Muscle of back (tissue), 11 donors: ENCODE data around the gene SLC38A6. TPM values are rescaled to one million over a fixed set of nuclear protein-coding genes. Genes with fewer than 3 reads are reported as not detected.

ENCODE experiments used
- DNase-seq, 3 donors: peaks; one replicate each; pipeline versions ENCODE4 v3.0.0 to v3.0.0-alpha.2; 2013
- polyA plus RNA-seq, 10 donors: library from polyadenylated mRNA; unstranded; fragments of 120-200 nt; gene quantifications; one replicate each; pipeline ENCODE4 v1.2.1, GENCODE V29; 2013; ENCODE audit not compliant: insufficient read length in 10 of 10

Gene SLC38A6
- polyA plus RNA-seq, 10 donors, result 9.8 to 20.3 (median 14.3) TPM

GRCh38 chr14:60975551-60975950, 5.5 kb upstream of the SLC38A6 start:
- no peak for DNase-seq

GRCh38 chr14:60977847-60978246, 3.2 kb upstream of the SLC38A6 start:
- peak in 1 of 3 donors; percentile 48 for DNase-seq

GRCh38 chr14:60981633-60982455, 799 bp downstream of the SLC38A6 start:
- peak in 2 of 3 donors; percentile 52 to 74 for DNase-seq

GRCh38 chr14:60984196-60984595, 3.2 kb downstream of the SLC38A6 start:
- no peak for DNase-seq

GRCh38 chr14:60986500-60986899, 5.5 kb downstream of the SLC38A6 start:
- no peak for DNase-seq

- peak in 1 of 3 donors; percentile 39 for DNase-seq
These were observed 8.6 kb downstream of the SLC38A6 start for GRCh38 chr14:60989599-60989998.

GRCh38 chr14:60998617-60999016, 17.6 kb downstream of the SLC38A6 start:
- no peak for DNase-seq

- no peak for DNase-seq
These were observed 18.5 kb downstream of the SLC38A6 start for GRCh38 chr14:60999536-60999935.

- no peak for DNase-seq
These were observed 22.5 kb downstream of the SLC38A6 start for GRCh38 chr14:61003571-61003970.

GRCh38 chr14:61019537-61019936, 38.5 kb downstream of the SLC38A6 start:
- no peak for DNase-seq

GRCh38 chr14:61025251-61026223, 44.5 kb downstream of the SLC38A6 start:
- DNase-seq, result peak; percentile 74 to 84 (median 76)

GRCh38 chr14:61026526-61026925, 45.5 kb downstream of the SLC38A6 start:
- no peak for DNase-seq

GRCh38 chr14:61031026-61031425, 50.0 kb downstream of the SLC38A6 start:
- no peak for DNase-seq

- peak; percentile 60 to 79 (median 60) for DNase-seq
These were observed 52.0 kb downstream of the SLC38A6 start for GRCh38 chr14:61033054-61033453.

GRCh38 chr14:61033855-61034254, 52.8 kb downstream of the SLC38A6 start:
- peak in 2 of 3 donors; percentile 29 to 57 for DNase-seq

- DNase-seq, result peak in 1 of 3 donors; percentile 45
These were observed 53.5 kb downstream of the SLC38A6 start for GRCh38 chr14:61034416-61035120.

GRCh38 chr14:61037215-61037614, 56.2 kb downstream of the SLC38A6 start:
- peak in 1 of 3 donors; percentile 37 for DNase-seq

GRCh38 chr14:61041704-61042103, 60.7 kb downstream of the SLC38A6 start:
- no peak for DNase-seq

- DNase-seq, result no peak
These were observed 61.2 kb downstream of the SLC38A6 start for GRCh38 chr14:61042220-61042619.

- no peak for DNase-seq
These were observed 62.5 kb downstream of the SLC38A6 start for GRCh38 chr14:61043506-61043905.

- DNase-seq, result peak in 1 of 3 donors; percentile 34
These were observed 66.0 kb downstream of the SLC38A6 start for GRCh38 chr14:61047021-61047420.

- no peak for DNase-seq
These were observed 67.6 kb downstream of the SLC38A6 start for GRCh38 chr14:61048640-61049039.
